GM19043 (cell line): Measurements from ENCODE around the gene RNF11.
"Not testable (repeated sequence)": the region's sequence is repeated elsewhere in the genome, so short reads cannot be mapped to it uniquely, and the experiment has no call there.

Experiments
- ATAC-seq: cut with Tn5 transposase; IDR thresholded peaks from one replicate; pipeline ENCODE4 v1.9.1; 2021; ENCODE audit warnings: low read depth; ENCODE audit not compliant: unreplicated experiment

The RNF11 gene, protein sequence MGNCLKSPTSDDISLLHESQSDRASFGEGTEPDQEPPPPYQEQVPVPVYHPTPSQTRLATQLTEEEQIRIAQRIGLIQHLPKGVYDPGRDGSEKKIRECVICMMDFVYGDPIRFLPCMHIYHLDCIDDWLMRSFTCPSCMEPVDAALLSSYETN

DNA sequence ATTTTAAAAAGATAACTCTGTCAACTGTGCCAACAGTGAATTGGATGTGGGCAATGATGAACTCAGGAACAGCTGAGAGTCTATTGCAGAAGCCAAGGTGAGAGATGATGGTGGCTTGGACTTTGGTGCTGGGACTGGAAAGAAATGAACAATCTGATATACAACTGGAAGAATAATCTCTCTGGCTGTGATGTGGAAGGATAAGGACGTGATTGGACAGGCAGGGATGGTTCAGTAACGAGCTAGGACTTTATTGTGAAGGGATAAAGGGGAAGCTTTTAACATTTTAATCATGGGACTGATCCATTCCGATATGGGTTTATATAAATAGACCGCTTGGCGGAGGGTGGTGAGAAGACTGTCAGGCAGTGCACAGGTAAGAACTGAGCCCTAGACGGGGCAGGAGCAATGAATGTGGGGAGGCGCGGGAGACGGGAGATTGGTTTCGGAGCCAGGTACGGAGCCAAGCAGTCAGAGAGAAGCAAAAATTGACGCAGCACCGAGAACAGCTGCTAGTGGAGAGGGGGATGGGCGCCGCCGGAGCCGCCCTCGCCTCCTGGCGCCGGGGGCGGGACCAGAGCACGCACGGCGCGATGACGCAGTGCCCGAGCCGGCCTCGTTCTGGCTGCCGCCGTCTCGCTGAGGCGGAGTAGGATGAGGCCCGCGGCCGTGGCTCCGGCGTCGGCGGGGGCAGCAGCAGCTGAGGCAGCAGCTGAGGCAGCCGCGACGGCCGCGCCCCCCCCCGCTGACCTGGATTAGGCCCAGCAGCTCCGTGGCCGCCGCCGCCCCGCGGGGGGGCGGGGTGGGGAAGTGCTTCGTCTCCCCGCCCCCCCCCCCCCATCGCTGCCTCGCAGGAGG lies at the start of gene RNF11:
TSS of gene RNF11 (plus strand) at position 601 of the 858 bp plus-strand sequence. CDS start 484 bp downstream, outside the sequence.
- ATAC-seq, result peak; percentile 72

DNA sequence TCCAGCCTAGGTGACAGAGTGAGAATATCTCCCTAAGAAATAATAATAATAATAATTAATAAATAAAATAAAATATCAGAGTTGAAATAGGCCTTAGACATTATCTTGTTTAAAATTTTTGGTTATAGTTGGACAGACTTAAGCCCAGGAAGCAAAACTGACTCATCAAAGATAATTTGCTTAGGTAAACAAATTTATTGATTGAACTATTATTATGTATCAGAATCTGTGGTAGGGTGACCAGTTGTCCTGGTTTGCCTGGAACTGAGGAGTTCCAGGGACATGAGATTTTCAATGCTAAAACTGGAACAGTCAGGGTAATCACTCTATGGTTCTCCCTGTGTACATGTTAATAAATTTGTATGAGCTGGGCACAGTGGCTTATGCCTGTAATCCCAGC lies 47.8 kb upstream of the RNF11 start:
- ATAC-seq, result no peak

DNA sequence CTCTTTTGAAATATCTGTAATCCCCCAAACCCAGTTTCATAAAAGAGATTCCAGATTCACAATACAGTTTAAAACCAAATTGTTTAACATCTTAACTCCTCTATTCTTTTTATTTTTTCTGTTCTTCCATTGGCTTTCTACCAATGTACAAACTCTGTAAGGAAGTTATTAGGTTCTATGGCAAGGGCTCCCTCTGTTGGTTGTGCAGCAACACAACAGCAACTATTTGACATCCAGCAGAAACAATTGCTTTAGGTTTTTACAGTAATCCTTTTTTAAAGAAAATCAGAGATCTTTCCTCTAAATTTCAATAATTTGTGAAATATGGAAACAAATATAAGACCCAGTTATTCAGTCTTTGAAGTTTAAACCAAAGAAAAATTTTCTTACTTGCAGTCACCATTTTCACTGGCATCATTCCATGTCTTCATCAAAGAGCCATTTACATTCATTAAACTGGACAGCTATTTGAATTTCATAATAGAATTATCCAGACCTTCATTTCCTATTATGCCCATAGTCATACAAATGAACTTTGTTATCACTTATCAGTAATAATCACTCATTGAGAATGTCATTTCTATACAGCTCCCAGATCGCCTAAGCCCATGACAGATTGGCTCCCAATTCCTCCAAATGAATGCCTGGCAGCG lies 46.5 kb upstream of the RNF11 start:
- ATAC-seq, result no peak

DNA sequence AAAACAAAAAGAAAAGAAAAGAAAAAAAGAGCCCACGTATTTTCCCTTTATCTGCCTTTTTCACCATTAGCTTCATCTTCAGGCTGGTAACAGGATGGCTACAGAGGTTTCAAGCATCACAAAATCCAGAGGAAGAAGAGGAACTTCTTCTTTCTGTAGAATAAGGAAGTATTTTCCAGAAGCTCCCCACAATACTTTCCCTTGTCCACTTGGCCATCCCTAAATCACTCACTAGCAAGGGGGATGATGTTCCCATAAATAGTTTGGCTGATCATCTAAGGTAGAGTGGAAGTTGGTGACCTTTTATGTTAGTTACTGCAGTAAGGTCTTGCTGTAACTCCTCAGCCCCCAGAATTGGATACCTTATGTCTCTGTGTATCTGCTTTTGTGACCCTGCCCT lies 45.1 kb upstream of the RNF11 start:
- no peak for ATAC-seq

DNA sequence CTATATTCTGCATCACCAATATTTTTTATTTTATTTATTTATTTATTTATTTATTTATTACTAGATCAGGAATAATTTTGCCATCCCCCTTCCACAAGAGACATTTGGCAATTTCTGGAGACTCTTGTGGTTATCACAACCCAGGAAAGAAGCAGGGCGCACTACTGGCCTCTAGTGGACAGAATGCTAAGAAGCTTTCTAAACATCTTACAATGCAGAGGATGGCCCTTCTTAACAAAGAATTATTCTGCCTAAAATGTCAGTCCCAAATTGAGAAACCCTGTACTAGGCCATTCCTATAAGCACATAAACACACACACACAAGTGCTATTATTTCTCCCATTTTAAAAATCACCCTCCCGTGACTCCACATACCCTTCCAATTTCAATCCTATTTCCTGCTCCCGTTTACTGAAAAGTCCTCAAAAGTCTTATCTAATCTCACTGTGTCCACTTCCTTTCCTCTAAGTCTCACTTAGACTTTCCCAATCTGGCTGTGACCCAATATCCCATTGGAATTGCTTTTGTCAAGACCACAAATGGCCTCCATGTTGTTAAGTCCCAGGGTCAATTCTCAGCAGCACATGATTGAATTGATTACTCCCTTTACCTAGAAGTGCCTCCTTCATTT lies 43.7 kb upstream of the RNF11 start:
- ATAC-seq, result no peak

DNA sequence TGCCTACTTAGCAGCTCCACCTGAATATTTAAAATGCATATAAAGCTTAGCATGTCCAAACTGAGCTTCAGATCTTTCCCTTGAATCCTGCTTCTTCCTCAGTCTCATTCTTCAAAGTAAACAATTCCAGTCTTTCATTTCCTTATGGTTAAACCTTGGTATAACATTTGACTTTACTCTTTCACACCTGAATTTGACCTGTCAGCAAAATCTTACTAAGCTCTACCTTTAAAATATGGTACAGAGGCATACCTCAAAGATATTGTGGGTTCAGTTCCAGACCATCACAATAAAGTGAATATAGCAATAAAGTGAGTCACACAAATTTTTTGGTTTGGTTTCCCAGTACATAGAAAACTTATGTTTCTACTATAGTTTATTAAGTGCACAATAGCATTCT lies 42.5 kb upstream of the RNF11 start:
- no peak for ATAC-seq

DNA sequence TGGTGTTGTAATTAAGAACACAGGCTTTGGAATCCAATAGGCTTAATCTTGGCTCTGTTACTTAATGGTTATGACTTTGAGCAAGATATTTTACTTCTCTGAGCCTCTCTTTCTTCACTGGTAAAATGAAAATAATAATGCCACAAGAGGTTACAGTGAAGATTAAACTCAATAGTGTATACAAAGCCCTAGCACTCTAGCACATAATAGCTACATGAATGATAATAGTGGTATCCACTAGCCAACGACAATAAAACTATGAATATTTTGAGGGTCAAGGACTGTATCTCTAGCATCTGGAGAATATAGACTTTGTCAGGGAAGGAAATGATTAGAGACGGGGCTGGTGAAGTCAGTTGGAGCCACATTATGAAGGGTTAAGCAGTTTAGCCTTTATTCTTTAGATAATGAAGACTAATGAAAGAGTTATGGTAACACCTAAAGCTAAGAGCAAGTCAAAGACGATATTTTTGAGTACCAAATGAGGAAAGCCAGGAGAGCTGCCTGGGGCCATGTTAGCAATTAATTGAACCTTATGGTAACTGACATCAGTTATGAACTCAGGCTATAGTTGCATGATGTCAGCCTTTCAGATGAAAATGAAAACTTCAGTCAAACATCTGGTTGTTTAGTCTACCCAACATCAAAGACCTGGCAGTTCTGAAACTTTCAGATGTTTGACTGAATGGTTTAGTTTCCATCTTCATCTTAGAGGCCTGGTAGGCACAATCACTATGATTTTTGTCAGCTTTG lies 32.8 kb upstream of the RNF11 start:
- peak; percentile 77 for ATAC-seq

DNA sequence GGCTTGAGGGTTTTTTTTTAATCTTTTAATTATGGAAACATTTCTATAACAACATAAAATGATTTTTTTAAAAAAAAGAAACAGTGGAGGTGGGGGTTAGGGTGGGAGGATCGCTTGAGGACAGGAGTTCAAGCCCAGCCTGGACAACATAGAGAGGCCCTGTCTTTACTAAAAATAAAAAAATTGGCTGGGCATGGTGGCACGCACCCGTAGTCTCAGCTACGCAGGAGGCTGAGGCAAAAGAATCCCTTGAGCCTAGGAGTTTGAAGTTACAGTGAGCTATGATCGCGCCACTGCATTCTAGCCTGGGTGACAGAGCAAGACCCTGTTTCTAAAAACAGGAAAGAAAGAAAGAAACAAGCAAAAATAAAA lies 32.2 kb upstream of the RNF11 start:
- ATAC-seq, result no peak

DNA sequence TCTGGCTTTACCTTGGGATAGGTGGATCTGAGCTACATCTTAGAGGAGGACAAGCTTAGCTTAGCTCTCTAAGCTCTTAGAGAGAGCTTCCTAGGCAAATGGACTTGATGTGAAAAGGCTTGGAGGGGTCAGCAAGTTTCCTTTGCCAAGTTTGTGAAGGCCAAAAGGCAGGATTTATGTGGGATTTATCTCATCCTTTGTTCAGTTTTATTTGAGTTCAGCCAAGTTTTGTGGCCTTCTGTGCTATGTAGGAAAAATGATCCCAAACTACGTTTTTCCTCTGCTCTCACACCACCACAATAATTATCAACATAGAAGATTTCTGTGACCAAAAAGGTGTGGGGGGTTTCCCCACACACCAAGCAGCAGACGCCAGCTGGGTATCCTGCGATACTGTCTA lies 26.0 kb upstream of the RNF11 start:
- ATAC-seq, result no peak

DNA sequence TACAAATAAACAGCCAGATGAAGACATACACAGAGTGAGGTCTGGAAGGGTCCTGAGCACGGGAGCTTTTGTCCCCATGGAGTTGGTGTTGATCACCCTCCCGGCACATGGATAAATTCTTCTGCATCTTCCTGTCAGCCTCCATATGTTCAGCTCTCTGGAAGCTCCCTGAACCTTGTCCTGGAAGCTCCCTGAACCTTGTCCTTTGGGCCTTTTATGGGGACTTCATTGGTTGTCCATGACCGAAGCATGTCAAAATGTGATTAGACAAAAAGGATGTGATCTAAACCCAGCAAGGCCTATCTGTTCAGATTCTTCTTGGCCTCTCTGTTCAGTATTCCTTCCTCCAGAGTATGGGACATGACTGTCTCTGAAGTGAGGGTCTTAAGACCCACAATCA lies 25.4 kb upstream of the RNF11 start:
- ATAC-seq, result no peak

DNA sequence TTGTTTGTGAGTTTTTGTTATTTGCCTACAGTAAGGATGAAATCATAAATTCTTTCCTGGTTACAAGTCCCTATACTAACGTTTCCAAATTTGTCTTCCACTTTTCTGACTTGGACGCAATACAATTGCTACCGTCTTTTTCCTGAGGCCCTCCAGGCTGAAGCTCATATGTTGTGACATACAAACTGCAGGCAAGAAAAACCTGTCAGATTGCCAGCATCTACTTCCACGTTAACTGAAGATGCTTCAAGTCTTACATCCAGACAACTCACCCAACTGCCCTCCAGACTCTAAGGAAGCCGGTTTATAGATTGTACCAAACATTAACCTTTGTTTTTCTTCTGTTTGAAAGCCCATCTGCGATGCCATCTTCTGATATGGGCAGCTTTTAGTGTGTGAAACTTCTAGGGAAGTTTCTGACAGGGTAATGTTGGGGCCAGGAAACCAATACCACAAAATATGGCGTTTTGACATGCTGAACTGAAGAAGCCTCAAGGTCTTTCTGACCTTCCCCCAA lies 21.4 kb upstream of the RNF11 start:
- ATAC-seq, result no peak

DNA sequence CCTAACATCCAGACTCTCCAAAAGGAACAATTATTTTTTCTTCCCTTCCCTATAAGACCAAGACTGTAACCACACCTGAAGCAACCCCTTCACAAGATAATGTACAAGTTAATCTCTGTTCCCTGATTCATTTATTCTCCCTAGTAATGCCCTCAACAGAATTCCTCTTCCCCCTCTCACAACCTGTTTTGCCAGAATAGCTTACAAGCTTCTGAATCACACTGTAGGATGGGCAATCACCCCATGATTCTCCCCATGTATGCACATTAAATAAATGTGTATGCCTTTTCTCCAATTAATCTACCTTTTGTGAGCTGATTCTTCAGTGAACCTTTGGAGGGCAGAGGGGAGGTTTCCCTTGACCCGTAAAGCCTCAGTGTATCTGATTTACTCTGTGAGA lies 20.9 kb upstream of the RNF11 start:
- no peak for ATAC-seq

DNA sequence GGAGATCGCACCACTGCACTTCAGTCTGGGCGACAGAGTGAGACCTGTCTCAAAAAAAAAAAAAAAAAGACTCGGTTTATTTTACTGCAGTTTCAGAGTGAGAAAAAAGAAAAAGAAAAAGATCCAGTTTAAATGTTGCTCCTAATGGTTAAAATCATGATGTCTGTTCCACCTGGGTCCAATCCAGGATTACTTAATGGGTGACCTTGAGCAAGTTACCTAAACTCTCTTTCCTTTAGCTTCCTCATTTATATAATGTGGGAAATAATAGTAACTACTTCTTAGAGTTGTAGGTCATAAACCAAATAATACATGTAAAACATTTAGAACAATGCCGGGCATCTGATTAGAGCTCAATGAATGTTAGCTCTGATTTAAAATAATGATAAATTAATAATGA lies 19.4 kb upstream of the RNF11 start:
- no peak for ATAC-seq

DNA sequence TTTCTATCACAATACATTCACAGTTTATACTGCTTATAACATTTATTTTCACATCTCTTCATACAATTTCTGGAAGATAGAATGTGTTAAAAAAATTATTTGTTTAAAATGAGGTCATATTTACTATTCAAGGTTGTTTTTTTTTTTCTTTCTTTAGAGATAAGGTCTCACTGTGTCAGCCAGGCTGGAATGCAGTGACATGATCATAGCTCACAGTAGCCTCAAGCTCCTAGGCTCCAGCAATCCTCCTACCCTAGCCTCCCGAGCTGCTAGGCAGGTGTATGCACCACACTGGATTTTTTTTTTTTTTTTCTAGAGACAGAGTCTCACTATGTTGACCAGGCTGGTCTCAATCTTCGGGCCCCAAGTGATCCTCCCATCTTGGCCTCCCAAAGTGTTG lies 19.0 kb upstream of the RNF11 start:
- no peak for ATAC-seq

DNA sequence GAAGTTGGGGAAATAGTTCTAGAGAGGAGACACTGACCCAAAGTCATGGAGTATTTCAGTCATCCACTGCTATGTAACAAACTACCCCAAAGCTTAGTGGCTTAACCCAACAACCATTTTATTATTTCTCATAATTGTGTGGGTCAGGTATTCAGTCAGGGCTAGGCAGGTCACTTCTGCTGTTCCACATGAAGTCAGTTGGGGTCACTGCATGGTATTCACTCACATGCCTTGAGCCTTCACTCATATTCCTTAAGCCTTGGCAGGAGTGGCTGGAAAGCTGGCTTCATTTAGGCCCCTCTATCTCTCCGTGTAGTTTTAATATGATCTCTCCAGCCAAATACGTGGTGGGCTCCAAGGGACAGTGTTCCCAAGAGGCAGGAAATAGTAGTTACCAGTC lies 17.5 kb upstream of the RNF11 start:
- no peak for ATAC-seq

DNA sequence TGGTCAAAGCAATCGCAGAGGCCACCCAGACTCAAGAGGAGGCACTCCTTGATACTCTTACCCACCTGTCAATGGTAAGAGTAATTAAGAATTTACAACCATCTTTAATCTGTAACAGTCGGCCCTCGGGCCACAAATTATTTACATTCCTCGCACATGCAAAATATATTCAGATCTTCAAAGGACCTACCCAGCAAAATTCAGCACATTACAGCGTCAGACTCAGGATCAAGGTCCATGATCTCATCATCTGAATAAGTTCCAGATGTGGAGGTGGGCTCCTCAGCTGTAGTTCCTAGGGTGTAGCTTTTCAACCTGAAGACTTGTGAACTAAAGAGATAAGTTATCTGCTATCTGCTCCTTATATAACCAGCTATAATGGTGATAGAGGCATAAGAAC lies 17.1 kb upstream of the RNF11 start:
- ATAC-seq, result no peak

DNA sequence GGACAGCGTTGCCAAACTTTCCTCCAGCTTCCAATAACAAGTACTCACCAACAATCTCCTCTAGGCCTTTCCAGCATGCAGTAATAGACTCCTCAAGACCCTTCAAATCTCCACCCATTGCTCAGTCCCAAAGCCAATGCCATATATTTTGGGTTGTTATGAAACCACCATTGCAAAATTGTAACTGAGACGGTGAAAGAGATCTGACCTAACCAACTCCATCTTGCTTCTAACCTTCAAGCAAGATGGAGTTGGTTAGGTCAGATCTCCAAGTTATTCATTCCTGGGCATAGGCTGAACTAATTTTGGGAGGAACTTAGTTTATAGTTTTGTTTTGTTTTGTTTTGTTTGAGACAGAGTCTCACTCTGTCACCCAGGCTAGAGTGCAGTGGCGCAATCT lies 14.5 kb upstream of the RNF11 start:
- ATAC-seq, result not testable (repeated sequence)

DNA sequence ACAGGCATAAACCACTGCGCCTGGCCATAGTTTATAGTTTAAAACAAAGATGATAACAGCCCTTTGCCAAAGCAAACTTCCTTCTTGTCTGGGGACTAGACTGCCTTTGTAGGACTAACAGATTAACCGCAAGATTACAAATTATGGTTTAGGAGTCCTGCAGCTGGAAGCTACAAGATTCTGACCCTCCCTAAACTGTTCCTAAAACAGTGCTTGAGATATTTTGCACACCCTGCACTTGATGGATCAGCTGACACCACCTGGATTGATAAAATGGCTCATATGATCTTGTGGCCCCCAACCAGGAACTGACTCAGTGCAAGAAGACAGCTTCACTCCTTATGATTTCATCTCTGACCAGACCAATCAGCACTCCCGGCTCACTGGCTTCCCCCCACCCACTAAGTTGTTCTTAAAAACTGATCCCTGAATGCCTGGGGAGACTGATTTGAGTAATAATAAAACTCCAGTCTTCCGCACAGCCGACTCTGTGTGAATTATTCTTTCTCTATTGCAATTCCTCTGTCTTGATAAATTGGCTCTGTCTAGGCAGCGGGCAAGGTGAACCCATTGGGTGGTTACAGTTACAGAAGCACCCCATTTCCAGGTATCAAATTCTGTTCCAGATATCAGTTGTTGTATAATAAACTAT lies 13.8 kb upstream of the RNF11 start:
- ATAC-seq, result no peak

DNA sequence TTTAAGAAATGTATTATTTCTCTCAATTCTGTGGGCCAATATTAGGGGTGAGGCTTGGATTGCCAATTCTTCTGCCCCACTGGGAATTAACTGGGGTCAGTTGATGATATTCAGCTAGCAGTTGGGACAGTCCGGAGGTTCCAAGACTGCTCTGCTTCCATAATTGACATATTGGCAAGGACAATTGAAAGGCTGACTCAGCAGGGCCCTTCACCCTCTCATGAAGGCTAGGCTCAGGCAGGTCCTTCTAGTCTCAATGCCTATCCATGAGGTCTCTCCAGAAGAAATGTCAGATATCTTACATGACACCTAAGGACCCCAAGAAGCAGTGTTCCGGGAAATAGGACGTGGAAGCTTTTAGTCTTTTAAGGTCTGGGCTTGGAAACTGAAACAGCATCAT lies 13.3 kb upstream of the RNF11 start:
- no peak for ATAC-seq

DNA sequence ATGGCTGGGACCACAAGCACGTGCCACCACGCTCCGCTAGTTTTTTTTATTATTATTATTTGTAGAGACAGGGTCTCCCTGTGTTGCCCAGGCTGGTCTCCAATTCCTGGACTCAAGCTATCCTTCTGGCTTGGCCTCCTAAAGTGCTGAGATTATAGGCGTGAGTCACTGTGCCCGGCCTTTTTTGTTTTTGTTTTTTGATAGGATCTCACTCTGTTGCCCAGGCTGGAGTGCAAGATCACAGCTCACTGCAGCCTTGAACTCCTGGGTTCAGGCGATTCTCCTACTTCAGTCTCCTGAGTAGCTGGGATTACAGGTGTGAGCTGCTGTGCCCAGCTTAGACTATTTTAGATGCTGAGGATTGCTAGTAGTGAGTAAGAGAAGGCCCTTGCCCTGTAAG lies 11.8 kb upstream of the RNF11 start:
- no peak for ATAC-seq
